Neural crest cell (in vitro differentiated cells): Measurements from ENCODE around the gene MVB12A. TPM values are rescaled to one million over a fixed set of nuclear protein-coding genes. Genes with fewer than 3 reads are reported as not detected.

Experiments used
- DNase-seq: peaks from one replicate; pipeline ENCODE4 v3.0.0; 2021; ENCODE audit warnings: low read depth, mixed read lengths, low spot score
- H3K27ac Mint-ChIP-seq: one replicate; pipeline ENCODE4 v1.8.0; 2021; ENCODE audit warnings: mild to moderate bottlenecking, mixed read lengths; ENCODE audit not compliant: unreplicated experiment
- H3K27me3 Mint-ChIP-seq: 2 replicates; pipeline ENCODE4 v1.8.0; 2021; ENCODE audit warnings: low read depth, mild to moderate bottlenecking, mixed read lengths
- H3K36me3 Mint-ChIP-seq: 2 replicates; pipeline ENCODE4 v1.8.0; 2021; ENCODE audit warnings: low read depth, mild to moderate bottlenecking, mixed read lengths
- H3K4me1 Mint-ChIP-seq: 2 replicates; pipeline ENCODE4 v1.8.0; 2021; ENCODE audit warnings: mixed read lengths
- H3K4me3 Mint-ChIP-seq: one replicate; pipeline ENCODE4 v1.8.0; 2021; ENCODE audit warnings: mild to moderate bottlenecking, mixed read lengths
- H3K9me3 Mint-ChIP-seq: 2 replicates; pipeline ENCODE4 v1.8.0; 2021; ENCODE audit warnings: mixed read lengths
- long read RNA-seq: library from polyadenylated mRNA; unstranded; transcript quantifications from one replicate; pipeline ENCODE4 v2.0.0, GENCODE V29; 2020
- total RNA-seq: library from RNA; stranded (reverse); gene quantifications from 2 replicates; pipeline ENCODE4 v1.2.1, GENCODE V29; 2021
- TF ChIP-seq, protein P1 (sequence below): fragments of 200-600 bp; sonication (generic); conservative IDR thresholded peaks from 2 replicates; pipeline ENCODE4 v1.5.0; 2021; ENCODE audit warnings: antibody characterized with exemption, mild to moderate bottlenecking

The MVB12A gene
- total RNA-seq = 47.6 and 48.1 TPM in 2 replicates
- long read RNA-seq, partial matches to known transcripts = 1 of 2 reads
- long read RNA-seq, other reads (novel, unspliced or antisense) = 1 of 2 reads

DNA sequence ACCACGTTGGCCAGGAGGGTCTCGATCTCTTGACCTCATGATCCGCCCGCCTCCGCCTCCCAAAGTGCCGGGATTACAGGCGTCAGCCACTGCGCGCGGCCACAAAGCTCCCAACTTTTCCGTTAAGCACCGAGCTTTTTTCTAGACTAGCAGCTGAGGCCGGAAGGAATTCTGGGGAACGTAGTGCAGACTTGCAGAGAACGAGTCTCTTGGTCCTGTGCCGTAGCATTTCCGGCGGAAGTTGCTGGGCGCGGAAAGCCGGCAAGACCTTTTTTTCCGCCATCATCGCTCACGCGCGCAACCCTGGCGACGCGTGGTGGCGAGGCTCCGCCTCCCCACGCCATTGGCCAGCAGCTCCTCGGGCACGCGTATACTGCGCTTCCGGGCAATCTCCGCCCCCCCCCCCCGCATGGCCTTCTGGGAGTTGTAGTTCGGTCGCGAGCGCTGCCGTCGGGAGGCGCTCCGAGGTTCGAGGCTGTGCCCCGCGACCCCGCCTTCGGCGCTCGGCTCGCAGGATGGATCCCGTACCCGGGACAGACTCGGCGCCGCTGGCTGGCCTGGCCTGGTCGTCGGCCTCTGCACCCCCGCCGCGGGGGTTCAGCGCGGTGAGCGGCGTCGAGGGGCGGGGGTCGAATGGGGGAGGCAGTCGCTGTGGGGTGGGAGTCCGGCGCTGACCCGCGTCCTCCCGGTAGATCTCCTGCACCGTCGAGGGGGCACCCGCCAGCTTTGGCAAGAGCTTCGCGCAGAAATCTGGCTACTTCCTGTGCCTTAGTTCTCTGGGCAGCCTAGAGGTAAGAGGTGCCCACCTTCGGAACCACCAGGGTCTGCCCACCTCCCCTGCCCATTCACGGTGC, at the start of gene MVB12A:
Gene MVB12A, plus strand, starts transcription at position 427 of the 854 bp plus-strand sequence. Its CDS starts 89 bp downstream, at position 516.
- no peaks in the 10 kb centered on the region for H3K36me3 Mint-ChIP-seq
- no peaks in the 10 kb centered on the region for H3K9me3 Mint-ChIP-seq
- DNase-seq = peak; percentile 89
- H3K4me3 Mint-ChIP-seq = peak within 1 kb of the TSS; percentile 89
- TF ChIP-seq, protein P1, sequence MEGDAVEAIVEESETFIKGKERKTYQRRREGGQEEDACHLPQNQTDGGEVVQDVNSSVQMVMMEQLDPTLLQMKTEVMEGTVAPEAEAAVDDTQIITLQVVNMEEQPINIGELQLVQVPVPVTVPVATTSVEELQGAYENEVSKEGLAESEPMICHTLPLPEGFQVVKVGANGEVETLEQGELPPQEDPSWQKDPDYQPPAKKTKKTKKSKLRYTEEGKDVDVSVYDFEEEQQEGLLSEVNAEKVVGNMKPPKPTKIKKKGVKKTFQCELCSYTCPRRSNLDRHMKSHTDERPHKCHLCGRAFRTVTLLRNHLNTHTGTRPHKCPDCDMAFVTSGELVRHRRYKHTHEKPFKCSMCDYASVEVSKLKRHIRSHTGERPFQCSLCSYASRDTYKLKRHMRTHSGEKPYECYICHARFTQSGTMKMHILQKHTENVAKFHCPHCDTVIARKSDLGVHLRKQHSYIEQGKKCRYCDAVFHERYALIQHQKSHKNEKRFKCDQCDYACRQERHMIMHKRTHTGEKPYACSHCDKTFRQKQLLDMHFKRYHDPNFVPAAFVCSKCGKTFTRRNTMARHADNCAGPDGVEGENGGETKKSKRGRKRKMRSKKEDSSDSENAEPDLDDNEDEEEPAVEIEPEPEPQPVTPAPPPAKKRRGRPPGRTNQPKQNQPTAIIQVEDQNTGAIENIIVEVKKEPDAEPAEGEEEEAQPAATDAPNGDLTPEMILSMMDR = no peak
- H3K4me1 Mint-ChIP-seq = peaks cover 24% of the 10 kb centered on the region
- peaks cover 24% of the 10 kb centered on the region for H3K27me3 Mint-ChIP-seq
- H3K27ac Mint-ChIP-seq = peak within 1 kb of the TSS; percentile 96

DNA sequence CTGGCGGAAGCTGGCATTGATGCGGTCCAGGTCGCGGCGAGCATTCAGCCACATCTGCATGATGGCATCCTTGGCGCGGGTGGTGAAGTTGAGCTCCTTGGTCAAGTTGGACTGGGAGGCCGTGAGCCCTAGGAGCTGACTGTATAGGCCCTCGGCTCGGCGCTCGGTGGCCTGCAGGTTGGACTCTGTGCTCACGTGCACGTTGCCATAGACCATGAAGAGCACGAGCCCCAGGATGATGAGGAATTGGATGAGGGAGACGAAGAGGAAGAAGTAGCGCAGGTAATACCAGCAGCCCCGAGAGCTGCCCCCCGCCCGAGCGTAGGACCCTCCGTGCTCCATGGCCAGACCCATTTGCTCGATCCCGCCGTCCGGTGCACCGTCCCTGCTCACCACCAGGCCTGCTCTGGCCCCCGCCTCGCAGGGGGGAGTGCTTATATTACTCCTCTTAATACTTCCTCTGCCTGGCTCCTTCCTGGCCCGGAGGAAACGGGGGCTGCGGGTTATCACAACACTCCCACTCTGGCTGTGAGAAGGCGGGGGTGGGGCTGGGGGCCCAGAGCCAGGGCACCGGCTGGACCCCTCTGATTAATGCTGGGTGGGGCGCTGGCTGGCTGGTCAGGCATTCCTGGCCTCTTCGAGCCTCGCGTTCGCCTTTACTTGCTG, 42.8 kb upstream of the MVB12A start, which contains the start of gene PLVAP:
Gene PLVAP, minus strand, starts transcription at position 408 of the 666 bp plus-strand sequence. Its CDS starts 54 bp downstream, at position 354.
- Mint-ChIP-seq H3K9me3 (peaks cover 3% of the 10 kb centered on the region), H3K4me3 (no peak within 1 kb of the TSS), H3K4me1 (peaks cover 28% of the 10 kb centered on the region), H3K27ac (no peak within 1 kb of the TSS), H3K27me3 (no peaks in the 10 kb centered on the region), H3K36me3 (no peaks in the 10 kb centered on the region)
- DNase-seq = no peak
- TF ChIP-seq, protein P1 = no peak

DNA sequence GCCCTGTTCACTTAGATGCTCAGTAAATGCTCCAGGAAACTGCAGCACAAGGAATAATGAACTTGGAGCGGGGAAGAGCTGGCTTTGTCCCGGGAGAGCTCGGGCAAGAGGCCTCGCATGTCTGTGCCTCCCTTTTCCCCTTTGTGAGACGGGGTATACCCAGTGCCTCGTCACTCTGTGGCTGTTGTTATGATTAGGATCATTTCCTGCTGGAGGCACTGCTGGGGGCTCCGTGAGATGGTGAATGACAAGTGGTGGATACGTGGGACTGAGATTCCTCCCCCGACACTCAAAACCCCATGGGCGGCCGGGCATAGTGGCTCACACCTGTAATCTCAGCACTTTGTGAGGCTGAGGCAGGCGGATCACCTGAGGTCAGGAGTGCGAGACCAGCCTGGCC, 41.6 kb upstream of the MVB12A start:
- H3K27me3 Mint-ChIP-seq = no peaks in the 10 kb centered on the region
- TF ChIP-seq, protein P1 = no peak
- no peak overlapping the region for H3K27ac Mint-ChIP-seq
- peaks cover 35% of the 10 kb centered on the region for H3K4me1 Mint-ChIP-seq
- H3K9me3 Mint-ChIP-seq = peaks cover 3% of the 10 kb centered on the region
- no peak overlapping the region for H3K4me3 Mint-ChIP-seq
- no peak for DNase-seq
- no peaks in the 10 kb centered on the region for H3K36me3 Mint-ChIP-seq

DNA sequence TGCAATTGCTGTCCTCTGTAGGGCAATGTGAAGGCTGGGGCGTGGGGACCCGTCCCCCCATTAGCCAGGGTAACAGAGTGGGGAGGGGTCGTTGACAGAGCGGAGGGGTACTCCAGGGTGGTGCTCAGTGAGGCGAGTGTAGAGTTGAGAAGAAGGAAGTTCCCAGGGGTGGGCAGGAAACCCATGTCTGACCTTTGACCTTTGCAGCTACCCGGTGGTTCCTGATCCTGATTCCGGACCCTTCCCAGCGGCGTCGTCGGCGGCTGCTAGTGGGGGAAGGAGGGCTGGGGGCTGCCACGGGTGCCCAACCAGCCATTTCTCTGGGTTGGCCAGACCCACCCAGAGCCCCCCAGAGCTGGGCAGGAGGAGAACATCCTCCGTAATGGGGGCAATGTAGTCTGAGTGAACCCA, 40.6 kb upstream of the MVB12A start:
- no peak overlapping the region for H3K4me3 Mint-ChIP-seq
- TF ChIP-seq, protein P1 = no peak
- peaks cover 3% of the 10 kb centered on the region for H3K9me3 Mint-ChIP-seq
- H3K4me1 Mint-ChIP-seq = peaks cover 35% of the 10 kb centered on the region
- H3K36me3 Mint-ChIP-seq = no peaks in the 10 kb centered on the region
- peak; percentile 38 for DNase-seq
- no peaks in the 10 kb centered on the region for H3K27me3 Mint-ChIP-seq
- H3K27ac Mint-ChIP-seq = peak overlapping the region; percentile 84

DNA sequence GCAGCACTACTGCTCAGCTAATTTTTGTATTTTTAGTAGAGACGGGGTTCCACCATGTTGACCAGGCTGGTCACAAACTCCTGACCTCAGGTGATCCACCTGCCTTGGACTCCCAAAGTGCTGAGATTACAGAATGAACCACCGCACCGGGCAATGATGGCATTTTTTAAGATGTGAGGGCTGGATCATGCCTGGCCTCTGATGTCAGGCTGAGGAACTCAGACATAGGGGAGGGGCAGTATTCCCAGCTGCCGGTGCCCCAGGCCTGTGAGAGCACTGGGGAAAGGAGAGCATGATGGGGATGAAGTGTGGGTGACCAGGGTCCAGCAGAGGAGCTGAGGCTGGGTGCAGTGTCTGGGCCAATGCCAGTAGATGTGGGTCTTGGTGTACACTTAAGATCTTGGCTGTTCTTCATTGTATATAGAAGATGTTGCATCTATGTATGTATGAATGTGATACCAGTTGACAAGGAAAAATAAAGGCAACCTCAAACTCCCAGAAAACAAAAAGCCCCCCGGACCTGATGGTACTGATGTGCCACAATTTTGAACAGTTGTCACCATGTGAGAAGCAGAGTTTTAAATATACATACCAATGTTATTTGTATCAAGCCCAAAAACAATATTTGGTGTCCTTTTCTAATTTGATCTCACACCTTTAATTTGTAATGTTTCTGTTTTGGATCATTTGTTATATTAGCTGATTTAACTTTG, 39.3 kb upstream of the MVB12A start:
- no peak overlapping the region for H3K4me3 Mint-ChIP-seq
- H3K27me3 Mint-ChIP-seq = no peaks in the 10 kb centered on the region

More for the DNA sequence above, 39.3 kb upstream of the MVB12A start:
- Mint-ChIP-seq H3K4me1 (peaks cover 35% of the 10 kb centered on the region), H3K9me3 (peaks cover 3% of the 10 kb centered on the region), H3K36me3 (no peaks in the 10 kb centered on the region), H3K27ac (no peak overlapping the region)
- no peak for DNase-seq
- TF ChIP-seq, protein P1 = no peak
